K562 (cell line): ENCODE data around the gene CCDC85B. TPM values are rescaled to one million over a fixed set of nuclear protein-coding genes. Genes with fewer than 3 reads are reported as not detected.
A peak's percentile ranks its signal among the peaks of the same experiment; 100 is the strongest.

Experiments used
- ATAC-seq: fragments of 200-7000 bp; cut with Tn5 transposase; 3 replicates; pipeline ENCODE4 v1.9.1; 2020; ENCODE audit warnings: moderate library complexity
- BruUV-seq: library from RNA; stranded (reverse); fragments of 400-500 nt; replicated peaks from 2 replicates; lab custom pipeline; 2021; lab: Mats Ljungman, UMichigan
- CTCF ChIA-PET: fragments of 300-600 bp; formaldehyde crosslinking; extraction: SDS; loops from one replicate; lab custom pipeline; 2021; ENCODE audit warnings: low intra/inter-chr PET ratio; lab: Yijun Ruan, JAX
- POLR2A ChIA-PET: fragments of 300-600, 350-650 bp; sonication (Branson Sonifier 250); formaldehyde crosslinking; extraction: SDS; loops from one replicate; lab custom pipeline; 2021; ENCODE audit warnings: antibody characterized with exemption, inconsistent platforms; lab: Yijun Ruan, JAX
- DNase-seq, 4 experiments: peaks; one replicate each; pipeline versions ENCODE4 v3.0.0 to v3.0.0-alpha.2; 2011 to 2018; ENCODE audit warnings: low spot score in 3 of 4, mixed read lengths in 3 of 4; ENCODE audit errors: extremely low read depth in 1 of 4
- FAIRE-seq: peaks from 2 replicates; lab custom pipeline; 2011; peaks lifted over from hg19 to GRCh38; lab: Jason Lieb, UNC
- H2AFZ ChIP-seq: 2 replicates; pipeline ENCODE4 v1.6.0; 2011; ENCODE audit warnings: low read depth, low read length, control low read depth, inconsistent platforms
- H3K27ac ChIP-seq: fragments of 200-600 bp; 3 replicates; pipeline ENCODE4 v1.8.0; 2011; ENCODE audit warnings: low read depth, mild to moderate bottlenecking, control low read depth, inconsistent platforms, low read length, moderate library complexity, mixed read lengths; ENCODE audit errors: extremely low read depth
- H3K27me3 ChIP-seq, 2 experiments: fragments of 300-600 bp in 1 of 2; 2 replicates in 1 of 2; 3 replicates in 1 of 2; pipeline versions ENCODE4 v1.6.0 to v1.8.0; 2011; ENCODE audit warnings: inconsistent platforms in 2 of 2, low read length in 2 of 2, mild to moderate bottlenecking in 1 of 2, mixed read lengths in 1 of 2, moderate library complexity in 1 of 2; ENCODE audit not compliant: control insufficient read depth in 2 of 2, insufficient read depth in 2 of 2
- H3K36me3 ChIP-seq: fragments of 300-600 bp; 3 replicates; pipeline ENCODE4 v1.8.0; 2011; ENCODE audit warnings: mild to moderate bottlenecking, low read length, inconsistent platforms; ENCODE audit not compliant: control insufficient read depth, insufficient read depth
- H3K4me1 ChIP-seq, 2 experiments: fragments of 200-600 bp in 1 of 2; replicated peaks in 1 of 2; 2 replicates in 1 of 2; 3 replicates in 1 of 2; pipeline versions ENCODE4 v1.5.1 to v1.8.0; 2011; ENCODE audit warnings: inconsistent platforms in 2 of 2, low read length in 2 of 2, mild to moderate bottlenecking in 1 of 2, mixed read lengths in 1 of 2, moderate library complexity in 1 of 2; ENCODE audit not compliant: control insufficient read depth in 2 of 2, insufficient read depth in 2 of 2
- H3K4me2 ChIP-seq: 2 replicates; pipeline ENCODE4 v1.6.1; 2011; ENCODE audit warnings: low read length, control low read depth, inconsistent platforms, mixed read lengths; ENCODE audit not compliant: insufficient read depth
- H3K4me3 ChIP-seq: fragments of 200-600 bp; sonication (generic), shearing (Covaris generic); 2 replicates; pipeline ENCODE4 v1.5.1; 2016; ENCODE audit warnings: control low read depth, inconsistent platforms
- H3K79me2 ChIP-seq: fragments of 200-600 bp; 3 replicates; pipeline ENCODE4 v1.8.0; 2011; ENCODE audit warnings: low read length, inconsistent platforms; ENCODE audit not compliant: control insufficient read depth, insufficient read depth
- H3K9ac ChIP-seq, 2 experiments: 2 replicates each; pipeline versions ENCODE4 v1.6.0 to v1.6.1; 2011; ENCODE audit warnings: low read depth in 2 of 2, low read length in 2 of 2, control low read depth in 1 of 2, inconsistent platforms in 1 of 2, mild to moderate bottlenecking in 1 of 2, mixed read lengths in 1 of 2; ENCODE audit not compliant: insufficient read depth in 1 of 2
- H3K9me1 ChIP-seq: one replicate; pipeline ENCODE4 v1.6.0; 2011; ENCODE audit warnings: inconsistent platforms, mild to moderate bottlenecking, low read length, moderate library complexity; ENCODE audit not compliant: control insufficient read depth, insufficient read depth
- H3K9me3 ChIP-seq: replicated peaks from 2 replicates; pipeline ENCODE4 v1.5.1; 2011; ENCODE audit warnings: low read depth, low read length, inconsistent platforms; ENCODE audit not compliant: control insufficient read depth, insufficient read depth
- H4K20me1 ChIP-seq: replicated peaks from 2 replicates; pipeline ENCODE4 v1.6.1; 2011; ENCODE audit warnings: low read length, inconsistent platforms, mixed read lengths; ENCODE audit not compliant: control insufficient read depth, insufficient read depth
- ATF3 ChIP-seq, 2 experiments: fragments of 450-650 bp in 1 of 2; sonication (generic) in 1 of 2; formaldehyde crosslinking in 1 of 2; IDR thresholded peaks in 1 of 2; conservative IDR thresholded peaks in 1 of 2; 2 replicates each; pipeline versions ENCODE4 v1.6.1 to v1.8.1; 2016 to 2023; ENCODE audit warnings: mild to moderate bottlenecking in 2 of 2, moderate library complexity in 2 of 2, inconsistent platforms in 1 of 2, missing genetic modification reagents in 1 of 2
- CGGBP1 ChIP-seq: fragments of 250-450 bp; sonication (Bioruptor Pico); IDR thresholded peaks from 2 replicates; pipeline ENCODE4 v1.9.0; 2021; ENCODE audit warnings: mild to moderate bottlenecking
- EP400 ChIP-seq: fragments of 450-650 bp; IDR thresholded peaks from 2 replicates; pipeline ENCODE4 v1.6.1; 2017; ENCODE audit warnings: antibody characterized with exemption, mild to moderate bottlenecking, moderate library complexity
- MTA2 ChIP-seq: fragments of 450-650 bp; IDR thresholded peaks from 2 replicates; pipeline ENCODE4 v1.6.1; 2016; ENCODE audit warnings: low read depth
- MYNN ChIP-seq, 2 experiments: sonication (generic); formaldehyde crosslinking in 1 of 2; IDR thresholded peaks; 2 replicates each; pipeline versions ENCODE4 v1.5.0 to v1.6.1; 2016 to 2020; ENCODE audit warnings: antibody characterized with exemption in 1 of 2, missing genetic modification reagents in 1 of 2
- ZKSCAN3 ChIP-seq: fragments of 250-450 bp; sonication (Bioruptor Pico); IDR thresholded peaks from 2 replicates; pipeline ENCODE4 v1.4.0; 2020
- ZKSCAN8 ChIP-seq: fragments of 200-800 bp; sonication (Bioruptor generic); IDR thresholded peaks from 2 replicates; pipeline ENCODE4 v1.6.1; 2016; ENCODE audit warnings: missing genetic modification characterization, missing compliant biosample characterization
- ZNF766 ChIP-seq: fragments of 200-800 bp; sonication (Bioruptor generic); conservative IDR thresholded peaks from 2 replicates; pipeline ENCODE4 v1.6.1; 2016; ENCODE audit warnings: missing genetic modification characterization, missing compliant biosample characterization
- WGBS: fragments of 100-300 bp; shearing (Covaris generic); methylation state at CpG from one replicate; pipeline ENCODE4 v1.1.6; 2016; ENCODE audit warnings: low coverage, mixed read lengths; ENCODE audit not compliant: insufficient coverage; ENCODE audit errors: missing lambda C conversion rate; 5-methylcytosine and 5-hydroxymethylcytosine counted together
- in situ Hi-C: fragments of 300-500 bp; cut with MboI; formaldehyde crosslinking; loops from 4 replicates; pipeline ENCODE4 v1.15.0; 2018; ENCODE audit warnings: inconsistent platforms, mixed read lengths
- intact Hi-C: fragments of 100-400 bp; cut with micrococcal nuclease; formaldehyde crosslinking; loops from 2 replicates; pipeline ENCODE4 v1.14.2; 2022
- polyA plus RNA-seq, 8 experiments: library from polyadenylated mRNA; depleted of rRNA in 4 of 8; stranded (reverse) in 5 of 8; unstranded in 3 of 8; fragments of >200 nt; fragmentation: Nextera tagmentation in 2 of 8; fragmentation: Illumina TruSeq in 1 of 8; extraction: Ambion mirVana in 2 of 8; extraction: Trizol in 1 of 8; gene quantifications; 2 replicates each; pipeline versions ENCODE4 v1.2.1 to v1.2.3, GENCODE V29; 2011 to 2014; ENCODE audit warnings: inconsistent platforms in 1 of 8, missing spikeins in 1 of 8
- total RNA-seq, 7 experiments: library from RNA; depleted of rRNA in 6 of 7; stranded (reverse); fragments of >200 nt in 6 of 7; fragmentation: Illumina TruSeq in 2 of 7; extraction: Trizol in 2 of 7; gene quantifications; 2 replicates each; pipeline versions ENCODE4 v1.2.1 to v1.2.3, GENCODE V29; 2011 to 2021; ENCODE audit warnings: low replicate concordance in 1 of 7

Gene CCDC85B
- total and polyA plus RNA-seq, 9 of the 15 experiments (the other 6 are each of a cell fraction or from before 2014, with no cell fraction given) = 0.14 to 138 (median 6.2) TPM

- TF ChIP-seq CGGBP1 (CRISPR knock-in tag) = no peak
- 0 out of 2 replicates have a peak, but pooled peaks have one; percentile 23 for TF ChIP-seq MYNN (IDR thresholded peaks at IDR 0.05)
- TF ChIP-seq MYNN (CRISPR knock-in tag; IDR thresholded peaks at IDR 0.05) = no peak
- TF ChIP-seq ZKSCAN8 (CRISPR knock-in tag) = no peak
- TF ChIP-seq MTA2 = no peak
- TF ChIP-seq EP400 = no peak
- TF ChIP-seq ZKSCAN3 (CRISPR knock-in tag) = no peak
These were observed 9.8 kb downstream of the CCDC85B start, which contains the start of gene FOSL1 (continued) for GRCh38 chr11:65900125-65900898.

- Histone ChIP-seq H3K9me1 (no peaks in the 10 kb centered on the region), H3K4me3 (peak overlapping the region; percentile 89; the same call in 1 of the 2 replicates), H3K27me3 (no peaks in the 10 kb centered on the region), H4K20me1 (peaks cover 9% of the 10 kb centered on the region), H3K79me2 (peaks cover 44% of the 10 kb centered on the region), H3K4me2 (peak overlapping the region; percentile 99), H3K9ac (peak overlapping the region in 1 of 2 experiments; percentile 36; a peak in 1 of 4 replicates), H2AFZ (no peak overlapping the region; the same call in 1 of the 2 replicates), H3K27ac (peak overlapping the region; percentile 66; the same call in 1 of the 3 replicates), H3K4me1 (peaks cover 42 to 67% of the 10 kb centered on the region in 2 experiments), H3K9me3 (no peaks in the 10 kb centered on the region)
- 70% methylated on average over 11 of the region's 11 CpGs for WGBS
- DNase-seq (no peak), FAIRE-seq (no peak), ATAC-seq (no peak)
- POLR2A ChIA-PET = interaction anchor here (0.7 to 8.0 kb wide), 20 partner anchors 10 to 407 kb away, joined by 3 to 136 read pairs (median 6); partner anchors contain the start of genes C11orf68, CCDC85B, CFL1 and FIBP
- CTCF ChIA-PET = no interaction called here
- intact Hi-C loops = loop anchor here (5.0 kb wide), 1 partner anchor 44 kb away; the partner anchor contains the start of gene CFL1
- in situ Hi-C loops = no loop called here
- no peak for TF ChIP-seq ATF3 (IDR thresholded peaks at IDR 0.05)
- no peak for TF ChIP-seq ATF3 (CRISPR knock-in tag; conservative IDR thresholded peaks at IDR 0.05)
- TF ChIP-seq ZNF766 (CRISPR knock-in tag) = 0 out of 2 replicates have a peak, but pooled peaks have one; percentile 3
- TF ChIP-seq, all 486 proteins: peak for 1
- BruUV-seq = no TSS peak
- H3K36me3 ChIP-seq = peaks cover 35% of the 10 kb centered on the region
These were observed 10.4 kb downstream of the CCDC85B start for GRCh38 chr11:65900899-65901180.
